Testis (tissue), 2 donors: ENCODE results near the gene TMEM63B.
"Not testable (repeated sequence)": the region's sequence is repeated elsewhere in the genome, so short reads cannot be mapped to it uniquely, and the experiment has no call there.

ENCODE experiments used
- CTCF ChIP-seq, 3 experiments: fragments of 450-650 bp in 2 of 3; fragments of 200-600 bp in 1 of 3; sonication (generic) in 1 of 3; IDR thresholded peaks; one replicate each; pipeline ENCODE4 v1.5.1; 2016 to 2019; ENCODE audit warnings: antibody characterized with exemption in 3 of 3, mild to moderate bottlenecking in 2 of 3, moderate library complexity in 1 of 3
- POLR2A ChIP-seq: fragments of 450-650 bp; IDR thresholded peaks from one replicate; pipeline ENCODE4 v1.6.1; 2017; ENCODE audit warnings: antibody characterized with exemption, mild to moderate bottlenecking, moderate library complexity

- TF ChIP-seq CTCF (IDR thresholded peaks at IDR 0.05); POLR2A: not testable (repeated sequence)
These were observed 54.4 kb downstream of the TMEM63B start for GRCh38 chr6:44181784-44182183.
